GM18519 (cell line): ENCODE measurements around the gene TAS1R2.

ENCODE experiments used
- ATAC-seq: cut with Tn5 transposase; IDR thresholded peaks from one replicate; pipeline ENCODE4 v1.9.1; 2021; ENCODE audit warnings: mild to moderate bottlenecking, moderate library complexity; ENCODE audit not compliant: unreplicated experiment, low FRiP score

The TAS1R2 gene

DNA sequence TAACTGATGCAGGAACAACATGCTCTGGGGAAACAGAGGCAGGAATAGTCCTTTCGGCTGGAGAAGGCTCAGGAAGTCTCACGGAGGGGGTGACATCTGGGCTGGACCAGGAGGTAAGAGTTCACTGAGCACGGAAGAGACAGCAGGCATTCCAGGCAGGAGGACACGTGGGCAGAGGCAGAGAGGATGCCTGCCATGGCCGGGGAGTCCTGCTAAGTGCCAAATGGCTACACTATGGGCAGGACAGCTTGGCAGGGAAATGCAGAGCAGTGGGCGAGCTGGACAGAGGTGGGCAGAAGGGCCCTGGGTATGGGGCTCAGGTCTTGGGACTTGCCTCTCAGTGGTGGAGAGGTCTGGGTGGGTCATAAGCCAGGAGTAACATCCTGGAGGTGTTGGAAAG, 25.3 kb upstream of the TAS1R2 start:
- ATAC-seq: no peak

DNA sequence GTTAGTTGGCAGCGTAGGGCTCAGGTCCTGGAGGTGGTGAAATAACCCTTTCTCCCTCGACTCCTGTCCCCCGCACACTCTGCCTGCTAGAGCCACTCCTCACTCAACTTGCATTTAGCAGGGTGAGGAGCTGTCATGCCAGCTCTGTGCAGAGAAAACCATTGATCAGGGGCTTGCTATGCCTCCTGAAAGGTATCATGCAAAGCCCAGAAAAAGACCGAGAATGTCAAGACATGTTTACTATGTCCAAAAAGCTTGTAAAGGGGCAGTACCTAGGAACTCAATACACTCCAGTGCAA, 24.9 kb upstream of the TAS1R2 start:
- no peak for ATAC-seq

DNA sequence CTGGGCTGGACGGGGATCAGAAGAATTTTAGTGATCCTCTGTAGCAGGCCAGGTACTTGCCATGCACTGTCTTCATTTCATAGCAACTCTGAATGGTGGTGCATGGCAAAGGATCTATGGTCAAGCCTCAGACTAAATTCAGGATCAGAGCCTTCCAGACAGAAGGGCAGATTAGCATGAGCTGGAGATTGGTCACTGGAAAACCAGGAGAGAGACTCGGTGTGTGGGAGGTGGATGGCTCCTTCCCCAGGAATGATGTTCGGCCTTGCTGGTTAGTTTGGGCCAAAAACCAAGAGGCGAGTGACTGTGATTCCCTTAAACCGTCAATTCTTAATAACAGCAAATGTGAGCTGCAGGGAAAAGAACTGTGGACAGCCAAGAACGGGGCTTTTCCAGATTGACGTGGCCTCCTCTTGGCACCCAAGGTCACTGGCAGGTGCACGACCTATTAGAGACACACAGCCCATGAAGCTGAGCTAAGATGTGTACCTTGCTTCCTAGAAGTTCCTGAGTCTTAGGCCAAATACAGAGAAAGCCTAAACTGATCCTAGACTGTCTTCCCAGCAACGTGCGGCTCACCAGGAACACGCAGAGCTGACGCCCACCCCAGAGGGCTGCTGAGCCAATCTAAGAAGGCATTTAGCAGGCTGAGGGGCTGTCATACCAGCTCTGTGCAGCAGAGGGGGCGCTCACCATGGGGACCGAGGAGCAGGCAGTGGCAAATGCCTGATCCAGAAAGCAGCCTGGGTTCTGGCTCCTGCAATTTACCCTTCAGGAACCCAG, 24.4 kb upstream of the TAS1R2 start:
- ATAC-seq: no peak

DNA sequence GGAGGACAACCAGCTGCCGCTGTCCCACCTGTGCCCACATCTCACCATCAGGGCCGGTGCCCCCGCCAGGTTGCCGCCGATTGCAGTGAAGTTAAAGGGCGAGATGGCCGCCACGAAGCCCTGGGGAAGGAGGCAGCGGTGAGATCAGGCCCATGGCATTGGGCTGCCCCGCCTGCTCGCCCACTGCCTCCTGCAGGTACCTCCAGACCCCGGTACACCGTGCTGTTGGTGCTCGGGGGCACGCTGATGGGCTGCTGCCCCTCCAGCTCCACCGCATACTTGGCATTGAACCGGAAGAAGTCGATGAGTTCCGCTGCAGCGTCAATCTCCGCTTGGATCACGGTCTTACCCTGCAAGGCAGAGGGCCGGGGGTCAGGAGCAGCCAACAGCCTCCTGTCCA, 23.6 kb upstream of the TAS1R2 start:
- no peak for ATAC-seq

DNA sequence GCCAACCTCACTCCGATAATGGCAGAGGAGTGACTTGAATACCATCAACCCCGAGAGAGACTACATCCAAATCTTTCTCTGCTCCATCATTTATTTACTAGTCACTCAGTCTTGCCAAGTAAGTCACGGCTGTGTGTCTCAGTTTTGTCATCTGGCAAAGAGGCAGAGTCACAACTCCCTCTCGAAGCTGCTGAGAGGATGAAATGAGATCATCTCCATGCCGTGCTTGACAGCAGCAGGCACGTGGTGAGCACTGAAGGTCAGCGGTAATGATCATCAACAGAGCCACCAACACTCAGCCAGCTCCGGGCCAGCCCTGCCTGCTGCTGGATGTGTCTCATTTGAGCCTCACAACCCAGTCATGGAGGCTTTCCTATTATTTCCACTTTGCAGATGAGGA, 23.0 kb upstream of the TAS1R2 start:
- no peak for ATAC-seq

DNA sequence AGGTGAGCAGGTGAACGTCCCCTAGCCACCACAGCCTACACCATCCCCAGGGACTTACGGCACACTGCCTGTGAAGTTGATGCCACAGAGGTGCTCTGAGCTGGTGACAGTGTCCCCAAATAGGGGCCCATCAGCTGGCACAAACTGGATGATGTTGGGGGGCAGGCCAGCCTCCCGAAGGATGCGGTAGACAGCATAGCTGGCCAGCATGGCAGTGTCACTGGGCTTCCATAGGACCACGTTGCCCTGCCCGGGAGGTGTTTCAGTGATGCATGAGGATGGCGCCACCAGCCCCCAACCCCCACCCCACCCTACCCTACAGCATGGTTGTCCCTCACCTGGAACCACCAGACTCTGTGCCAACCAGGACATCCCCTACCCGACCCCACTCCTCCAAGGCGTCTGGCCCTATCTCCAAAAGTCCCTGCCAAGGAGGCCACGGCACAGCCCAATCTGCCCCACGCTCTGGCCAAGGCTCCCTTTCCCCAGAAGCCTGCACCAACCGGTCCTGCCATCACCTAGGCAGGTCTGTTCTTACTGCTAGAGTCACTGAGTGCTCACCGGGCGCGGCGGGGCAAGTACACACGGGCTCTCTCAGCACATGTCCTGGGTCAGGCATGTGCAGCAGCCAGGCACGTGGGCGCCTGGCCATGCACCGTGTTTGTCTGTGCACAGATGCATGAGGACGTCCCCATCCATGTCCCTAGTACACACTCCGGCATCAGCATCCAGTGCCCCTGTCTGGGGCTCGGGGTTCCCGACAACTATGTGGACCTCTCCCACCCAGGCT, 22.4 kb upstream of the TAS1R2 start:
- ATAC-seq: no peak

DNA sequence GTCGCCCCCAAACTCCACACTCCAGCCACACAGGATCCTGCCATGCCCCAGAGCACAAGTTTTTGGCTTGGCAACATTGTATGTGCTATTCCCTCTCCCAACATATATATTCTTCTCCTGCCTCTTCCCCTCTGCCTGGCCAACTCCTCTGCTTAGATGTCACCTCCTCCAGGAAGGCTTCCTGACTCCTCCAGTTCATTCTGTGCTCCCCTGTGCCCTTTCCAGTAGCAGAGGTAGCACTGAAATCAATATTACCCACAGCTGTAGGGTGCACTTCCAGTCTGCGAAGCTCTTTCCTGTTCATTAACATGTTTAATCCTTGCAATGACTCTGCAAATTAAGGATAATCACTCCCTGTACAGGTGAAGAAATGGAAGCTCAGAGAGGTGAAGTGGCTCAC, 21.7 kb upstream of the TAS1R2 start:
- ATAC-seq: no peak

DNA sequence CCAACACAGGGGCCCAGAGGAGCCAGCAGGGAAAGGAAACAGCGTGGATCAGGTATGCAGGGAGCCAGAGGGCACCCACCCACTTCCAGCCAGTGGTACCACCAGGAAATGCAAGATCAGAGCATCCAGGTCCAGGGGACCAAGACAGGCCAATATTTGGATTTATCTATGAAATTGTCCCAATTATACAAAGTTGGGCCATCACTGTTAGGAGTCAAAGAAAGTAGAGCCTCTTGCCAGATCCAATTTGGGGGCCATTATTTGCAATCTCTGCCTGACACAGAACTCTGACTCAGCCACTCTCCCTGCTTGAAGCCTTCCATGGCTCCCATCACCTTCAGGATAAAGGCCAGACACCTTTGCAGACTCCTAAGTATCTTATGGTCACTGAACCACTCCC, 21.1 kb upstream of the TAS1R2 start:
- no peak for ATAC-seq

DNA sequence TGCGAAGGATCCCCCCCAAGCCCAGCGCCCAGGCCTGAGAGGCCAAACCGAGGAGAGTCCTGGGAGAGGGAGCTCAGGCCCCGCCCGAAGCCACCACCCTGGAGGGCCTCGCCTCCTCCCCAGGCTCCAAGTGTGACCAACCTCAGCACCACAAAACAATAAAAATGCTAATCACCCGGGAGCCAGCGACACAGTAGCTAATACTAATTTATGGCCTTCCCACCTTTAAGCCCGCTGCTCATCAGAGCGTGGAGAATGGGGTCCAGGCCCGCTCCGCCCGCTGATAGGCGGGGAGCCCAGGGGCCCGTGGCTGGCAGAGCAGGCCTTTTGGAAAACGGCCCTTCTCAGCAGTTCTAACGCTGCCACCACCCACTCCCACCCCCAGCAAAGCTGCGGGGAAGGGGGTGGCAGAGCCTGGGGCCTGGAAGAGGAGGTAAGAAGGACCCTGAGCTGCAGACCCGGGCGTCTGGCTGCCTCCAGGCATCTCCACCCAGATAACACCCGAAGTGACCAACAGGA, 20.4 kb upstream of the TAS1R2 start:
- ATAC-seq: no peak

DNA sequence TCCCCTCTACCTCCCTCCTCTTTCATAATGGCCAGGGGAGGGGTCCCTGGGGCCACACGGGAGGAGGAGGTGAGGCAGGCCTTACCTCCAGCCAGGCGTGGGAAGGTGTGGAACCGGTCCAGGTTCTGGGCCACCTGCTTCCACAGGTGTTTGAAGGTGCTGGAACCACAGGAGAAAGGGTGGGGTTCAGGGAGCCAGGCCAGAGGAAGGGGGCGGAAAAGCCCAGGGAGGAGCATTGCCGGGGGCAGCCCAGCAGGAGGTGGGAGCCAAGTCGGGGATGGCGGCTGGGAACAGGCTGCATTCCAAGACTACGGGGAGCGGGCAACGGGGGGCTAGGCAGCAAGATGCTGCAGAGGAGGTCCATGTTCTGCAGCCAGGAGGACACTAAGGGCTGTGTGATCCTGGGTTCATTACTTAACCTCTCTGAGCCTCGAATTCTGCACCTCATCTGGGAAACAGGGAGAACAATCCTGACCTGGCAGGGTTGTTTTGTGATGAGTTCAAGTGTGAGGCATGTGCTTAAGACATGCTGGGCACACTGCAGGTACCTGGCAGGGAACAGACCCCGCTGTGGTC, 19.8 kb upstream of the TAS1R2 start:
- ATAC-seq: no peak

DNA sequence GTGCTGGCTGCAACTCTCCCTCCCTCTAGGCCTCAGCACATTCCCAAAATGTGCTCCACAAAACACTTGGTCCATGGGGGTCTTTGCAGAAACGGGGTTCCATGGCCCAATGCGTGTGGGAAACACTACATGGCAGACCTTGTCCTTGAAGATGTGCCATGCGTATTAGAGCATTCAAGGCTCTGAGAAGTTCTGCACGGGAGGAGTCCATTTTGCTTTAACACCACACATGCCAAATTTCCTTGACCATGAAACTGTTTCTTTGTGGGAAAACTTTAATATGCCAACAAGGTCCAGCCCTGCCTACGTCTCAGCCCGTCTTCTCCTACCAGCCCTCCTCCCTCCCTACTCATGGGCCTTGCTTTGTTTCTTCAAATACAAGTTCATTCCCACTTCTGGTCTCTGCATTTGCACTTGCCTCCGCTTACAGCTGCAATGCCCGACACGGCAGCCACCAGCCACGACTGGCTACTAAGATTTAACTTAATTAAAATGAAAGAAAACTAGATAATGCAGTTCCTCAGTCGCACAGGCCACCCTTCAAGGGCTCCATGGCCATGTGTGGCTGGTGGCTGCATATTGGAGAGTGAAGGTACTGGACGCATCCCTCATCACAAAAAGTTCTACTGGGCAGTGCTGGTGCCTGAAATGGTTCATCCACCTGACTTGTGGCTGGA, 19.2 kb upstream of the TAS1R2 start:
- ATAC-seq: no peak

DNA sequence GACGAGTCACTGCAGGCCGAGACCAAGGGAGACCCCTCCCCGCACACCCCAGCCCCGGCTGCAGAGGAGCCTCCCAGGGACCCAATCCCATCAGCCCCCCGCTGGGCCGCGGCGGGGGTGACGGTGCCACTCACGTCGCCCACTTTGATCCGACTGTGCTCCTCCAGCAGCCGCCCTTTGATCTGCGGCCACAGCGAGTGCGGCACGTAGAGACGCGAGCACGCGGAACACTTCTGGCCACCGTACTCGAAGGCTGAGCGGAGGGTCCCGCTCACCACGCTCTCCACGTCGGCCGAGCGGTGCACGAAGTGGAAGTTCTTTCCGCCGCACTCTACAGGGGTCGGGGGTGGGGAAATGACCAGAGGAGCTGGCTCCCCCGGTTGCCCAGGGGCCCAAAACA, 17.8 kb upstream of the TAS1R2 start:
- ATAC-seq: no peak

DNA sequence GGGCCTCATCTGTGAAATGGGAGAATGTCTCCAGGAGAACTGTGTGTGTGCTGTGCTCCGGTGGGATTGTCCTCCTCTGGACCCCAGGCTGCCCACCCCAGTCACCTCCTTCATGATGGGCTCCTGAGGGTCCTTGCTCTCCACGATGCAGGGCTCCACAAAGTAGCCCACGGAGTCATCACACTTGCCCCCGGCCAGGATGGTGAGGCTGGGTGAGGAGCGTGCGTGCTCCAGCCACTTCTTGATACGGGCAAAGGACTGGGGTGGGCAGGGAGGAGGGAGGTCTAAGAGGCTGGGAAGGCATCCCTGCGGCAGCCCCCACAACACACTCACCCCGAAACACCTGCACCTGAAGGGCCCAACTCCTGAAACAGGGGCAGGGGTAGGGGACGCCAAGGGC, 16.8 kb upstream of the TAS1R2 start:
- ATAC-seq: no peak

DNA sequence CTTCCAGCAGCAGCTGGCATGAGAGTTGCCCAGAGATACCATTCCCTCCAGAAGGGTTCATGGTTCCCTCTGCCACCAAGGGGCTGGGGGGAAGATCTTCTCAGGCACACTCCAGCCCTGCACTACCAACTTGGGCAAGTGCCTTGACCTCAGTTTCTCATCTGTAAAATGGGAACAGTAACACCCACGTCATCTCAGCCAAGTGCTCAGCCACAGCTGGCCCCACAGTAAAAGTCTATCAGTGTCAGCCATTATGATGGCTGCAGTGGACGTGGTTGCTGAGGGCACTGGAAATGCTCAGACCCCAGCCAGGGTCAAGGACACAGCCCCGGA, 16.3 kb upstream of the TAS1R2 start:
- no peak for ATAC-seq

DNA sequence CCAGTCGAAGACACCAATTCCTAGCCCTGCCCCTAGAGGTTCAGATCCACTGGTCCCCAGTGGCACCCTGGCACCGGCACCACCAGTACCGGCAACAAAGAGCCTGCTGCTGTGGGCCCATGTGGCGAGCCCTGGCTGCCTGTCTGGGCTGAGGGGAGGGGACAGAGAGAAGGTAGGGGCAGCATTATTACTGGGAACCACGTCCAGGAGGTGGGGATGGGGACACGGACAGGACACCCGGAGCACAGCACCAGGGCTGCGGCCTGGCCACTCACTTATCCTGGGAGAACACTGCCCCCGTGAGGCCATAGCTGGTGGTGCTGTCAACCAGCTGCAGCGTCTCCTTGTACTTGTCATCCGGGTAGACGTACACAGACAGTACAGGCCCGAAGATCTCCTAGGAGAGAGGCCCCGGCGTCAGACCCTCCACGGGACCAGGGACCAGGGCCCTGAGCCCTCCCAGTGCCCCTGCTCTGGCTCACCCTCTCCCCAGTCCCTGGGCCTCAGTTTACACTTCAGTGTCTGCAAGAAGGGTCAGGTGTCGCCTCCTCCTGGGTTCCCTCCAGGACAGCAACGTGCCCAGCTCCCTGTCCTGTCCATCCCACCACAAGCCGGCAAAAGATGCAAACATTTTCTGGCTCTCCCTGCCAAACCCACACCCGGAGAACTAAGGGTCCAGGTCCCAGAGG, 15.8 kb upstream of the TAS1R2 start:
- ATAC-seq: no peak

DNA sequence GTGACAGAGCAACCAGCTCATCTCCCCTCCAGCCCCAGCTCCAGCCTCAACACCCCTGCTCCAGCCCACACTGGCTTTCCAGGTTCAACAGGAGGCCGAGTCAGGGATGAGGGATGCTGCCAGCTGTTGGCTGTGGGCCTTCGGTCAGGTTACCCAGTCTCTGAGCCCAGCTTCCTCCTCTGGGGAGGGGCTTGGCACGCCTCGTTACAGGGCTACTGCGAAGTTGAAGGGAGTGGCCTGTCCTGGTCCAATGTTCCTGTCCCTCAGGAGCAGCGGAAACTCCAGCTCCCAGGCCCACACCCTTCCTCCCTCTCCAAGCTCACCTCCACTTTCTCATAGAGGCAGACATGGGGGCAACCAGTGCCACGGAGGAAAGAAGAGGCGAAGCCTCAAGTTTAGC, 15.1 kb upstream of the TAS1R2 start:
- ATAC-seq: no peak

DNA sequence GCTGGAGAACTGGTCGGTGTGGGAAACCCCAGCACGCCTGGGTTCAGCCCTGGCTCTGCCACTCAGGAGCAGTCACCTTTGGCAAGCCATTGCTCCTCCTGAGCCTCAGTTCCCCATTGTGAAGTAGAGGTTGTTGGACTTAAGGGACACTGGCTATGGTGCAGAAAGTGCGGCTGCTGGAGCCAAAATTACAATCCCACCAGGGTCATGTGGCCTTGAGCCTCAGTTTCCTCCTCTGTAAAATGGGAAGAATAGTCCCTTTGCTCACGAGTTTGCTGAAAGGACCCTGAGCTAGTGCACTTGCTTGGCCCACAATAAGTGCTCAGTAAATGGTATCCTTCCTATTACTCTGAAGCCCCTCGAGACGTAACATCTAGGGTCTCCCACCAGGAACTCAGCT, 14.6 kb upstream of the TAS1R2 start:
- ATAC-seq: no peak

DNA sequence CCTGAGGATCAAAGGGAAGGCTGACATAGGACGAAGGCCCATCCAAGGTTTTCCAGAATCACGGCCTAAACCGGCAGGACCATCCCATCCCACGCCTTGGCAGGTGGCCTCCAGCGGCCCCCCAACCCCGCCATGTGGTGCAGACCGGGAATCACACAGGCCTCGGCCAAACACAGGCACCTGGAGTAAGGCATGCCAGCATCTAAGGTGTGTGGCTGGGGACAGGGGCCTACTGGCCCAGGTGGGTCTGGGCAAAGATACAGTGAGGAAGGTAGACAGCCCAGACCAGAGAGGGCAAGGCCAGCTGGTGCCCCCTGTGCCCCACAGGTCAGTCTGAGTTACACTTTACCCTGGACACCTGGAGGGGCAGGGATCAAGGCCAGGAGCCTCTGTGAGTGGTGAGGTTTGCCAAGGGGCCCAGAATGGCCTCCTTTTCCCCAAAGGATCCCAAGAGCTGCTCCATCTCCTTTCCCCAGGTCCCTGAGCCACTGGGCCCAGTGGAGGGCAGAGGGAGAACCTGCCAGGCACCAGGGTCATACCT, 12.7 kb upstream of the TAS1R2 start:
- ATAC-seq: no peak

DNA sequence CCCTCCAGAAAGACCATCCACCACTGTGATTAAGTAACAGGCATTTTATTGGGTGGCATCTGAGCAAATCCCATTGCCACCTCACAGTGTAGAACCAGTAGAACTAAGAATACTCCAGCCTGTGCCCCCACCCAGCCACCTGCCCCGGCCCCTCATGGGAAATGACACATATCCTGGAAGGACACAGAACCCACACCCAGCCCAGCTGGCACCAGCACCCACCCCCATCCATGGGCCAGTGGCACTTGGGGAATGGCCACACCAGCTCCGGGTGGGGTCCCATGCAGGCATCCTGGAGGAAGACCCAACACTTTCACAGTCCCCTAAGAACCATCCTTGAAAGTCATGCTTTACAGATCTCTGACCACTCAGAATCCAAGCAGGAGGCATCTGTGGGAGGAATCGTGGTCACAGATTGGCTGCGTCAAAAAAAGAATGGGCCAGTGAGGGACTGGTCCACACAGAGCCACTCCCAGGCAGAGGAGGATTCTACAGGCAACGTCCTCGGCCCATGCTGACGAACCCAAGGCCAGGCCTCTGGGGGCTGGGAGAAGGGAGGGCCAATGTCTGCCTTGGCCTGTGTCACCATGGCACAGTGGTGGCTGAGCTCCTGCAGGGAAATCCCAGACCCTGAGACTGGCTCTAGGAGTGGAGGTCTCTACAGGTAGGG, 12.1 kb upstream of the TAS1R2 start:
- no peak for ATAC-seq

DNA sequence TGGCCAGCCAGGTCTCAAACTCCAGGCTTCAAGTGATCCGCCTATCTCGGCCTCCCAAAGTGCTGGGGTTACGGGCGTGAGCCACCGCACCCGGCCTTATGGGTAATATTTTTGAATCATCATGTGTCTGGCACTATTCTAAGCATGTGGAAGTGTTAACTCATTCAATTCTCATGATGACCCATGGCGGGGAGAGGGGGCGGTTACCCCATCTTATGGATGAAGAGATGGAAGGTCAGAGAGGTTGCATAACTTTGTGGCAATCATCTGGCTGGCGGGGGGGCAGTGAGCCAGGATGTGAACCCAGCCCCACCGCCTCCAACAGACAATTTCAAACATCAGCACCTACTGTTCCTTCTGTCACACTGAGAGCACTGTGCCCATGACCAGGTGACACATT, 11.5 kb upstream of the TAS1R2 start:
- ATAC-seq: no peak
